ENCODE data around the gene JUNB. TPM values are rescaled to one million over a fixed set of nuclear protein-coding genes. Genes with fewer than 3 reads are reported as not detected.

JUNB gene
- total RNA-seq (2014; rRNA removed; shearing (Covaris generic)), result 159 and 195 TPM in 2 replicates
- polyA plus RNA-seq (2016; fragmentation: Nextera tagmentation; extraction: Ambion mirVana), result 95.1 and 96.2 TPM in 2 replicates

DNA sequence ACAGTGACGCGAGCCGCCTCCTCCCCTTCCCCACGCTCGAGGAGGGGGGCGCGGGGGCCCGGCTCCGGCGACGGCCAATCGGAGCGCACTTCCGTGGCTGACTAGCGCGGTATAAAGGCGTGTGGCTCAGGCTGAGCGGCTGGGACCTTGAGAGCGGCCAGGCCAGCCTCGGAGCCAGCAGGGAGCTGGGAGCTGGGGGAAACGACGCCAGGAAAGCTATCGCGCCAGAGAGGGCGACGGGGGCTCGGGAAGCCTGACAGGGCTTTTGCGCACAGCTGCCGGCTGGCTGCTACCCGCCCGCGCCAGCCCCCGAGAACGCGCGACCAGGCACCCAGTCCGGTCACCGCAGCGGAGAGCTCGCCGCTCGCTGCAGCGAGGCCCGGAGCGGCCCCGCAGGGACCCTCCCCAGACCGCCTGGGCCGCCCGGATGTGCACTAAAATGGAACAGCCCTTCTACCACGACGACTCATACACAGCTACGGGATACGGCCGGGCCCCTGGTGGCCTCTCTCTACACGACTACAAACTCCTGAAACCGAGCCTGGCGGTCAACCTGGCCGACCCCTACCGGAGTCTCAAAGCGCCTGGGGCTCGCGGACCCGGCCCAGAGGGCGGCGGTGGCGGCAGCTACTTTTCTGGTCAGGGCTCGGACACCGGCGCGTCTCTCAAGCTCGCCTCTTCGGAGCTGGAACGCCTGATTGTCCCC lies at the start of gene JUNB:
Gene JUNB, plus strand, starts transcription at position 142 of the 706 bp plus-strand sequence. Its CDS starts 286 bp downstream, at position 428.
- Histone ChIP-seq H3K4me1 (ENCODE audit: insufficient read depth) (peaks cover 36% of the 10 kb centered on the region), H2AFZ (no peak within 1 kb of the TSS), H3K27me3 (replicated peaks; ENCODE audit: insufficient read depth) (no peaks in the 10 kb centered on the region), H3F3A (ENCODE audit: insufficient read depth) (peaks cover 49% of the 10 kb centered on the region), H3K27ac (peak within 1 kb of the TSS; percentile 99), H3K9me3 (ENCODE audit: low read depth) (no peaks in the 10 kb centered on the region), H3K4me3 (peak within 1 kb of the TSS; percentile 93), H3K79me2 (ENCODE audit: insufficient read depth) (peaks cover 19% of the 10 kb centered on the region), H3K36me3 (ENCODE audit: low read depth) (no peaks in the 10 kb centered on the region), H3K4me2 (ENCODE audit: unreplicated experiment) (peak within 1 kb of the TSS; percentile 90), H3K9ac (peak within 1 kb of the TSS; percentile 98), H4K20me1 (ENCODE audit: insufficient read depth) (no peaks in the 10 kb centered on the region), H3K9me2 (ENCODE audit: insufficient read depth) (no peaks in the 10 kb centered on the region)
- in situ Hi-C loops (cut with MboI), result no loop called here
- 0 to 2% methylated on average over 50 to 68 of the region's 73 CpGs for WGBS, 2 experiments (ENCODE audit: low coverage in 1 of 2, low lambda C conversion rate in 2 of 2, missing lambda C conversion rate in 2 of 2)
- TF ChIP-seq EZH2 (IDR thresholded peaks at IDR 0.05; ENCODE audit: insufficient read depth, poor library complexity, severe bottlenecking) (no peak), EZH2phosphoT487 (IDR thresholded peaks at IDR 0.05; ENCODE audit: insufficient read depth, low read depth) (no peak)
- DNase-seq, result peak; percentile 97

DNA sequence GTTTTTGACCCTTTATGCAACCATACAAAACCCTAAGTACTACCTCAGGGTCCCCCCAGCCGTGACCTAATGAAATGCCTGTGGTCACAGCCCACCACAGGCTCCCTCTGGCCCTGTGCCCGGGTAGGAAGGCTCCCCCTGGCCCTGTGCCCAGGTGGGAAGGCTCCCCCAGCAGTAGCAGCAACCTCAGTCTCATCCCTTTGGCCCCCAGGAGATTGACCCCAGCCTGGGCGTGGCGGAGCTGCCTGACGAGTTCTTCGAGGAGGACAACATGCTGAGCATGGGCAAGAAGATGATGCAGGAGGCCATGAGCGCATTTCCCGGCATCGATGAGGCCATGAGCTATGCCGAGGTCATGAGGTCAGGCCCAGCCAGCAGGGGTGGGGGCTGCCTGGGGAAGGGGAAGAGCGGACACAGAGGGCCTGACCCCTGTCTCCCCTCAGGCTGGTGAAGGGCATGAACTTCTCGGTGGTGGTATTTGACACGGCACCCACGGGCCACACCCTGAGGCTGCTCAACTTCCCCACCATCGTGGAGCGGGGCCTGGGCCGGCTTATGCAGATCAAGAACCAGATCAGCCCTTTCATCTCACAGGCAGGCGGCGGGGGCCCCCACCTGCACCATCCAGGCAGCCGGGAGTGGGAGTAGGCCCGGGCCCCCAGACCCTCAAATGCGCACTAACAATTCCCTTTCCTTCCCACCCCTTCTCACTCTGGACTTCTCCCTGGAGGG lies 46.0 kb upstream of the JUNB start:
- no peak overlapping the region for H3K9ac ChIP-seq
- TF ChIP-seq EZH2 (IDR thresholded peaks at IDR 0.05; ENCODE audit: insufficient read depth, poor library complexity, severe bottlenecking) (no peak), EZH2phosphoT487 (IDR thresholded peaks at IDR 0.05; ENCODE audit: insufficient read depth, low read depth) (no peak)
- no peak overlapping the region for H3K4me3 ChIP-seq
- H3K27me3 ChIP-seq (replicated peaks; ENCODE audit: insufficient read depth), result no peaks in the 10 kb centered on the region
- no peaks in the 10 kb centered on the region for H3K9me3 ChIP-seq (ENCODE audit: low read depth)
- H3K9me2 ChIP-seq (ENCODE audit: insufficient read depth), result no peaks in the 10 kb centered on the region
- H3K36me3 ChIP-seq (ENCODE audit: low read depth), result peaks cover 4% of the 10 kb centered on the region; the same call in 1 of the 2 replicates
- H3F3A ChIP-seq (ENCODE audit: insufficient read depth), result no peaks in the 10 kb centered on the region
- H2AFZ ChIP-seq, result no peak overlapping the region
- H3K4me1 ChIP-seq (ENCODE audit: insufficient read depth), result no peaks in the 10 kb centered on the region
- no peak overlapping the region for H3K27ac ChIP-seq
- no peaks in the 10 kb centered on the region for H4K20me1 ChIP-seq (ENCODE audit: insufficient read depth)
- in situ Hi-C loops (cut with MboI), result no loop called here
- no peak overlapping the region for H3K4me2 ChIP-seq (ENCODE audit: unreplicated experiment)
- WGBS, 2 experiments (ENCODE audit: low coverage in 1 of 2, low lambda C conversion rate in 2 of 2, missing lambda C conversion rate in 2 of 2), result 87 to 89% methylated on average over 20 to 22 of the region's 22 CpGs
- no peak for DNase-seq
- H3K79me2 ChIP-seq (ENCODE audit: insufficient read depth), result 0 out of 2 replicates have a peak, but pooled peaks cover under 1% of the 10 kb centered on the region

DNA sequence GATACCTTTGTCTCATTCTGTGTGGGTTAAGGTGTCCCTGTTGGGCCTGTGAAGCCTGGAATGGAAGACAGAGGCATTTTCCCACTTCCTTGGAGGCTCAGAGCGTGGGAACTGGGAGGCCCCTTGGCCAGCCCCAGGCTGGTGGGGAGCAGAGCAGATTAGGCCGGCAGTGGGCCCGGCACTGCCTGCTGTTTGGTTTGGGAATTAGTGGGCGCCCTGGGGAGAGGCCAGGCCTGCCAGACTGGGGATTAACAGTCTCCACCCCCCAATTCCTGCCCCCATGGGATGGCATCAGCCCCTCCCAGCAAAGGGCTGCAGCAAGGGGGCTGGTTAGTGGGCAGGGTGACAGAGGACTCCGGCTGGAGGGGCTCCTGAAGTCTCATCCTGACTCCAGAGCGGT lies 42.8 kb upstream of the JUNB start:
- Histone ChIP-seq H3K27me3 (replicated peaks; ENCODE audit: insufficient read depth) (0 out of 2 replicates have a peak, but pooled peaks cover 5% of the 10 kb centered on the region), H3K27ac (no peak overlapping the region), H2AFZ (no peak overlapping the region), H3K79me2 (ENCODE audit: insufficient read depth) (no peaks in the 10 kb centered on the region), H3K4me3 (no peak overlapping the region), H3K36me3 (ENCODE audit: low read depth) (peaks cover 4% of the 10 kb centered on the region; the same call in 1 of the 2 replicates), H3F3A (ENCODE audit: insufficient read depth) (no peaks in the 10 kb centered on the region), H3K4me2 (ENCODE audit: unreplicated experiment) (no peak overlapping the region), H3K4me1 (ENCODE audit: insufficient read depth) (0 out of 2 replicates have a peak, but pooled peaks cover 4% of the 10 kb centered on the region), H3K9me3 (ENCODE audit: low read depth) (no peaks in the 10 kb centered on the region), H3K9ac (no peak overlapping the region), H3K9me2 (ENCODE audit: insufficient read depth) (no peaks in the 10 kb centered on the region), H4K20me1 (ENCODE audit: insufficient read depth) (no peaks in the 10 kb centered on the region)
- 83 to 89% methylated on average over 5 to 6 of the region's 6 CpGs for WGBS, 2 experiments (ENCODE audit: low coverage in 1 of 2, low lambda C conversion rate in 2 of 2, missing lambda C conversion rate in 2 of 2)
- no peak for TF ChIP-seq EZH2phosphoT487 (IDR thresholded peaks at IDR 0.05; ENCODE audit: insufficient read depth, low read depth)
- no peak for TF ChIP-seq EZH2 (IDR thresholded peaks at IDR 0.05; ENCODE audit: insufficient read depth, poor library complexity, severe bottlenecking)
- in situ Hi-C loops (cut with MboI), result no loop called here
- DNase-seq, result no peak

DNA sequence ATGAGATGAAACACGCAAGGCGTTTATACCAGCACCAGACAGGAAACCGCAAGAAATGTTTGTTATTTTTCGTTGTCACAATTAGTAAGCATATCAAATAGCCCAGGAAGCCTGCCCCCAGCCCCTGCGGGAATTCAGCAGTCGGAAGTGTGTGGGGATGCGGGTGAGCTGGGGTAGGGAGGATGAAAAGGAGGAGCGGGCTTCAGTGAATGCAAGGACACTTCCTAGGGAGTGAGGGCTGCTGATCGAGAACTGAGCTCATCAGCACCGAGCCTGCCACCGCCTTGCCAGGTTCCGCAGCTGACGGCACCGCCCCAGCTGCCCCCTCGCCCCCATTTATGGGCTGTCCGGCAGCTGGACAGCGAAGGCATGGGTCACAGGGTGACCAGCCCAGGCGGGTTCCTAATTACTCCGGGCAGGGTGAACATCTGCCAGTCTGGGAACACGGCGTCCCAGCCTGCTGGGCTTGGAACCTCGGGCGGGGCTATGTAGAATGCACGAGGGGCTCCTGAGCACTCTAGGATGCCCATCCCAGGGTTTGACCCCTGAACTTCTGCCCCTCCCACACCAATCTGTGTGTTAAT lies 41.3 kb upstream of the JUNB start:
- peak; percentile 33 for DNase-seq
- no peak overlapping the region for H3K4me3 ChIP-seq
- no peaks in the 10 kb centered on the region for H3K79me2 ChIP-seq (ENCODE audit: insufficient read depth)
- WGBS, 2 experiments (ENCODE audit: low coverage in 1 of 2, low lambda C conversion rate in 2 of 2, missing lambda C conversion rate in 2 of 2), result 39 to 44% methylated on average over 24 of the region's 24 CpGs
- H3K9me3 ChIP-seq (ENCODE audit: low read depth), result no peaks in the 10 kb centered on the region
- no peaks in the 10 kb centered on the region for H4K20me1 ChIP-seq (ENCODE audit: insufficient read depth)
- H3K36me3 ChIP-seq (ENCODE audit: low read depth), result peaks cover 4% of the 10 kb centered on the region; the same call in 1 of the 2 replicates
- H3K4me1 ChIP-seq (ENCODE audit: insufficient read depth), result 0 out of 2 replicates have a peak, but pooled peaks cover 4% of the 10 kb centered on the region
- H2AFZ ChIP-seq, result no peak overlapping the region
- H3K27me3 ChIP-seq (replicated peaks; ENCODE audit: insufficient read depth), result 0 out of 2 replicates have a peak, but pooled peaks cover 5% of the 10 kb centered on the region
- no peaks in the 10 kb centered on the region for H3F3A ChIP-seq (ENCODE audit: insufficient read depth)
- H3K4me2 ChIP-seq (ENCODE audit: unreplicated experiment), result no peak overlapping the region
- H3K9ac ChIP-seq, result no peak overlapping the region
- TF ChIP-seq EZH2phosphoT487 (IDR thresholded peaks at IDR 0.05; ENCODE audit: insufficient read depth, low read depth), result no peak
- no peak for TF ChIP-seq EZH2 (IDR thresholded peaks at IDR 0.05; ENCODE audit: insufficient read depth, poor library complexity, severe bottlenecking)
- no peaks in the 10 kb centered on the region for H3K9me2 ChIP-seq (ENCODE audit: insufficient read depth)
- in situ Hi-C loops (cut with MboI), result no loop called here
- H3K27ac ChIP-seq, result no peak overlapping the region

Measured in GM23248 (cell line).